SK-N-SH (cell line): ENCODE results near the gene ADCYAP1R1. TPM values are rescaled to one million over a fixed set of nuclear protein-coding genes. Genes with fewer than 3 reads are reported as not detected.

Experiments
- CTCF ChIA-PET: fragments of 300-600, 350-600 bp; formaldehyde crosslinking; extraction: SDS; loops from one replicate; lab custom pipeline; 2021; lab: Yijun Ruan, JAX
- POLR2A ChIA-PET: fragments of 350-600 bp; sonication (Branson Sonifier 250); formaldehyde crosslinking; extraction: SDS; loops from one replicate; lab custom pipeline; 2020; ENCODE audit warnings: antibody characterized with exemption, inconsistent platforms; lab: Yijun Ruan, JAX
- DNase-seq: peaks from one replicate; pipeline ENCODE4 v3.0.0; 2012
- H2AFZ ChIP-seq: fragments of 200-600 bp; sonication (generic); 2 replicates; pipeline ENCODE4 v1.8.1; 2016; ENCODE audit warnings: antibody characterized with exemption, mild to moderate bottlenecking, low read depth
- H3F3A ChIP-seq: fragments of 200-600 bp; sonication (generic); replicated peaks from 2 replicates; pipeline ENCODE3; 2016; ENCODE audit warnings: antibody characterized with exemption, mild to moderate bottlenecking; ENCODE audit not compliant: insufficient read depth
- H3K27ac ChIP-seq, 2 experiments: fragments of 200-500 bp in 1 of 2; fragments of 200-600 bp in 1 of 2; sonication (Bioruptor generic) in 1 of 2; sonication (generic), shearing (Covaris generic) in 1 of 2; 2 replicates each; pipeline versions ENCODE4 v1.5.1 to v1.6.1; 2014 to 2016; ENCODE audit warnings: low read depth in 2 of 2, inconsistent platforms in 1 of 2, low read length in 1 of 2, mild to moderate bottlenecking in 1 of 2, mixed read lengths in 1 of 2
- H3K27me3 ChIP-seq: fragments of 200-600 bp; sonication (generic), shearing (Covaris generic); 2 replicates; pipeline ENCODE4 v1.6.1; 2016; ENCODE audit warnings: mixed run types; ENCODE audit not compliant: insufficient read depth
- H3K36me3 ChIP-seq, 2 experiments: fragments of 200-500 bp in 1 of 2; fragments of 200-600 bp in 1 of 2; sonication (Bioruptor generic) in 1 of 2; sonication (generic) in 1 of 2; replicated peaks in 1 of 2; 2 replicates each; pipeline versions ENCODE3 to v1.5.1; 2014 to 2016; ENCODE audit warnings: low read length in 1 of 2, mild to moderate bottlenecking in 1 of 2; ENCODE audit not compliant: insufficient read depth in 2 of 2, control insufficient read depth in 1 of 2
- H3K4me1 ChIP-seq, 2 experiments: fragments of 200-500 bp in 1 of 2; fragments of 200-600 bp in 1 of 2; sonication (Bioruptor generic) in 1 of 2; sonication (generic), shearing (Covaris generic) in 1 of 2; 2 replicates each; pipeline versions ENCODE4 v1.5.1 to v1.6.1; 2014 to 2016; ENCODE audit warnings: low read depth in 1 of 2, low read length in 1 of 2, mixed run types in 1 of 2; ENCODE audit not compliant: insufficient read depth in 2 of 2, control insufficient read depth in 1 of 2
- H3K4me2 ChIP-seq: fragments of 200-600 bp; sonication (generic), shearing (Covaris generic); 2 replicates; pipeline ENCODE4 v1.6.1; 2017; ENCODE audit warnings: mixed run types
- H3K4me3 ChIP-seq, 2 experiments: fragments of 200-500 bp in 1 of 2; fragments of 200-600 bp in 1 of 2; sonication (Bioruptor generic) in 1 of 2; sonication (generic), shearing (Covaris generic) in 1 of 2; 2 replicates each; pipeline versions ENCODE4 v1.5.1 to v1.8.1; 2014 to 2016; ENCODE audit warnings: low read depth in 2 of 2, inconsistent platforms in 1 of 2, low read length in 1 of 2, mild to moderate bottlenecking in 1 of 2, mixed read lengths in 1 of 2, moderate library complexity in 1 of 2
- H3K79me2 ChIP-seq: fragments of 200-600 bp; sonication (generic); 2 replicates; pipeline ENCODE4 v1.8.1; 2017; ENCODE audit warnings: mild to moderate bottlenecking; ENCODE audit not compliant: insufficient read depth
- H3K9ac ChIP-seq: fragments of 200-600 bp; sonication (generic); 2 replicates; pipeline ENCODE4 v1.6.1; 2017; ENCODE audit warnings: mixed run types
- H3K9me2 ChIP-seq: fragments of 200-600 bp; sonication (generic); 2 replicates; pipeline ENCODE4 v1.6.1; 2017; ENCODE audit warnings: mixed run types
- H3K9me3 ChIP-seq: fragments of 200-600 bp; sonication (generic); 2 replicates; pipeline ENCODE4 v1.6.1; 2017; ENCODE audit warnings: mixed run types, mild to moderate bottlenecking, moderate library complexity
- H4K20me1 ChIP-seq: fragments of 200-600 bp; sonication (generic); 2 replicates; pipeline ENCODE4 v1.6.1; 2017; ENCODE audit warnings: mild to moderate bottlenecking, mixed run types; ENCODE audit not compliant: insufficient read depth
- ELF1 ChIP-seq: IDR thresholded peaks from 2 replicates; pipeline ENCODE4 v1.4.0; 2012
- EP300 ChIP-seq, 2 experiments: IDR thresholded peaks; 2 replicates each; pipeline versions ENCODE4 v1.4.0 to v1.6.1; 2012; ENCODE audit warnings: borderline replicate concordance in 1 of 2, low read depth in 1 of 2, low read length in 1 of 2
- EZH2phosphoT487 ChIP-seq: fragments of 200-600 bp; sonication (generic); IDR thresholded peaks from 2 replicates; pipeline ENCODE4 v1.6.1; 2017; ENCODE audit warnings: low read depth, mixed run types, mild to moderate bottlenecking, antibody characterized with exemption, moderate library complexity, borderline replicate concordance
- FOSL2 ChIP-seq: IDR thresholded peaks from 2 replicates; pipeline ENCODE4 v1.4.0; 2012; ENCODE audit warnings: low read depth, mild to moderate bottlenecking, moderate library complexity, borderline replicate concordance
- FOXJ3 ChIP-seq: sonication (generic); formaldehyde crosslinking; IDR thresholded peaks from 2 replicates; pipeline ENCODE4 v1.5.1; 2020; ENCODE audit warnings: mild to moderate bottlenecking, missing genetic modification reagents
- FOXM1 ChIP-seq: IDR thresholded peaks from 2 replicates; pipeline ENCODE4 v1.4.0; 2012; ENCODE audit warnings: low read depth, mild to moderate bottlenecking
- GABPA ChIP-seq: IDR thresholded peaks from 2 replicates; pipeline ENCODE4 v1.4.0; 2012; ENCODE audit warnings: low read depth, mild to moderate bottlenecking
- GATA2 ChIP-seq: sonication (generic); formaldehyde crosslinking; IDR thresholded peaks from 2 replicates; pipeline ENCODE4 v1.5.0; 2020; ENCODE audit warnings: mild to moderate bottlenecking, missing genetic modification reagents
- IRF3 ChIP-seq: fragments of 150-350 bp; IDR thresholded peaks from 2 replicates; pipeline ENCODE4 v1.6.1; 2016; ENCODE audit warnings: mild to moderate bottlenecking, low read depth, low read length
- JUND ChIP-seq: IDR thresholded peaks from 2 replicates; pipeline ENCODE4 v1.4.0; 2012
- MAX ChIP-seq: IDR thresholded peaks from 2 replicates; pipeline ENCODE4 v1.4.0; 2012; ENCODE audit warnings: low read depth
- MEF2A ChIP-seq: IDR thresholded peaks from 2 replicates; pipeline ENCODE4 v1.4.0; 2012; ENCODE audit warnings: low read depth, borderline replicate concordance
- MXI1 ChIP-seq: IDR thresholded peaks from 2 replicates; pipeline ENCODE4 v1.6.1; 2012; ENCODE audit warnings: mild to moderate bottlenecking, low read depth, low read length, improper control_type of control experiment
- NFIC ChIP-seq: IDR thresholded peaks from 2 replicates; pipeline ENCODE4 v1.4.0; 2012; ENCODE audit warnings: borderline replicate concordance
- NRF1 ChIP-seq: IDR thresholded peaks from 2 replicates; pipeline ENCODE4 v1.6.1; 2012; ENCODE audit warnings: low read depth, mild to moderate bottlenecking, low read length
- POLR2AphosphoS5 ChIP-seq: IDR thresholded peaks from 2 replicates; pipeline ENCODE4 v1.6.1; 2012; ENCODE audit warnings: low read depth, low read length
- RAD21 ChIP-seq: IDR thresholded peaks from 2 replicates; pipeline ENCODE4 v1.6.1; 2012; ENCODE audit warnings: mild to moderate bottlenecking, low read length
- RCOR1 ChIP-seq: fragments of 150-350 bp; IDR thresholded peaks from 2 replicates; pipeline ENCODE4 v1.6.1; 2017; ENCODE audit warnings: antibody characterized with exemption, low read length
- REST ChIP-seq: IDR thresholded peaks from 2 replicates; pipeline ENCODE4 v1.6.1; 2012; ENCODE audit warnings: mild to moderate bottlenecking, low read depth, low read length, moderate library complexity
- SMC3 ChIP-seq: IDR thresholded peaks from 2 replicates; pipeline ENCODE4 v1.6.1; 2012; ENCODE audit warnings: low read depth, low read length, improper control_type of control experiment
- TCF12 ChIP-seq: IDR thresholded peaks from 2 replicates; pipeline ENCODE4 v1.4.0; 2012
- YY1 ChIP-seq: IDR thresholded peaks from 2 replicates; pipeline ENCODE4 v1.4.0; 2012; ENCODE audit warnings: low read depth, mild to moderate bottlenecking
- ZBTB33 ChIP-seq: IDR thresholded peaks from 2 replicates; pipeline ENCODE4 v1.4.0; 2012; ENCODE audit warnings: low read depth, borderline replicate concordance
- WGBS: methylation state at CpG from one replicate; pipeline ENCODE4 v1.1.6; 2017; ENCODE audit warnings: low lambda C conversion rate; 5-methylcytosine and 5-hydroxymethylcytosine counted together
- polyA plus RNA-seq, 3 experiments: library from polyadenylated mRNA; depleted of rRNA; stranded (reverse); fragments of >200 nt; gene quantifications; 2 replicates each; pipeline ENCODE4 v1.2.3, GENCODE V29; 2012
- TF ChIP-seq, protein P1 (sequence below): IDR thresholded peaks from 2 replicates; pipeline ENCODE4 v1.4.0; 2012; ENCODE audit warnings: low read depth, borderline replicate concordance
- TF ChIP-seq, protein P2 (sequence below): fragments of 150-350 bp; IDR thresholded peaks from 2 replicates; pipeline ENCODE4 v1.6.1; 2017; ENCODE audit warnings: antibody characterized with exemption, low read length, low read depth, borderline replicate concordance

ADCYAP1R1 gene
- polyA plus RNA-seq, 1 of the 3 experiments (the other 2 are of a cell fraction) = 0.08 TPM

- Histone ChIP-seq H3K79me2 (no peaks in the 10 kb centered on the region), H3K4me2 (no peak overlapping the region), H2AFZ (no peak overlapping the region), H3K36me3 (no peaks in the 10 kb centered on the region), H3K9me2 (no peaks in the 10 kb centered on the region), H3K27ac (peak overlapping the region in 1 of 2 experiments; percentile 89; a peak in 2 of 4 replicates), H3K4me1 (peaks cover 0 to 67% of the 10 kb centered on the region in 2 experiments; a peak in 2 of 4 replicates), H3F3A (no peaks in the 10 kb centered on the region), H3K27me3 (peaks cover 44% of the 10 kb centered on the region), H3K9me3 (no peaks in the 10 kb centered on the region), H3K4me3 (no peak overlapping the region; a peak in 1 of 4 replicates), H3K9ac (no peak overlapping the region), H4K20me1 (no peaks in the 10 kb centered on the region)
- ChIA-PET POLR2A (interaction anchor here (0.7 to 1.2 kb wide), 4 partner anchors 64 to 73 kb away, joined by 3 to 5 read pairs (median 4); no protein-coding TSS in a partner anchor), CTCF (interaction anchor here (0.7 to 31.5 kb wide), 8 partner anchors 11 to 119 kb away, joined by 3 to 337 read pairs (median 8); no protein-coding TSS in a partner anchor)
- 25% methylated on average over 12 of the region's 12 CpGs for WGBS
- DNase-seq = peak; percentile 86
- TF ChIP-seq ELF1 (no peak), NFIC (no peak), FOSL2 (no peak), EZH2phosphoT487 (no peak), NRF1 (no peak), RAD21 (no peak), SMC3 (no peak), ZBTB33 (no peak), REST (no peak), FOXM1 (no peak), IRF3 (no peak), GATA2 (CRISPR knock-in tag) (peak; percentile 29; the same call in 1 of the 2 replicates), JUND (no peak), RCOR1 (no peak; the same call in 1 of the 2 replicates), POLR2AphosphoS5 (no peak), GABPA (no peak), TCF12 (peak; percentile 47; the same call in 1 of the 2 replicates), YY1 (no peak), EP300 (IDR thresholded peaks at IDR 0.05; ENCODE audit: borderline replicate concordance in 1 of 2, low read depth in 1 of 2, low read length in 1 of 2) (peak in 1 of 2 experiments; percentile 75; a peak in 2 of 4 replicates), MAX (no peak), FOXJ3 (CRISPR knock-in tag) (no peak; the same call in 1 of the 2 replicates), MXI1 (no peak), MEF2A (no peak)
- TF ChIP-seq, protein P1, sequence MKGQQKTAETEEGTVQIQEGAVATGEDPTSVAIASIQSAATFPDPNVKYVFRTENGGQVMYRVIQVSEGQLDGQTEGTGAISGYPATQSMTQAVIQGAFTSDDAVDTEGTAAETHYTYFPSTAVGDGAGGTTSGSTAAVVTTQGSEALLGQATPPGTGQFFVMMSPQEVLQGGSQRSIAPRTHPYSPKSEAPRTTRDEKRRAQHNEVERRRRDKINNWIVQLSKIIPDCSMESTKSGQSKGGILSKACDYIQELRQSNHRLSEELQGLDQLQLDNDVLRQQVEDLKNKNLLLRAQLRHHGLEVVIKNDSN = no peak
- TF ChIP-seq, protein P2, sequence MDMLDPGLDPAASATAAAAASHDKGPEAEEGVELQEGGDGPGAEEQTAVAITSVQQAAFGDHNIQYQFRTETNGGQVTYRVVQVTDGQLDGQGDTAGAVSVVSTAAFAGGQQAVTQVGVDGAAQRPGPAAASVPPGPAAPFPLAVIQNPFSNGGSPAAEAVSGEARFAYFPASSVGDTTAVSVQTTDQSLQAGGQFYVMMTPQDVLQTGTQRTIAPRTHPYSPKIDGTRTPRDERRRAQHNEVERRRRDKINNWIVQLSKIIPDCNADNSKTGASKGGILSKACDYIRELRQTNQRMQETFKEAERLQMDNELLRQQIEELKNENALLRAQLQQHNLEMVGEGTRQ = no peak
Measured at GRCh38 chr7:31049005-31049765, 2.9 kb upstream of the ADCYAP1R1 start.
